Raji (cell line): ENCODE measurements around the gene OSTF1.

Experiments used
- POLR2A ChIP-seq: IDR thresholded peaks from 2 replicates; pipeline ENCODE4 v1.6.1; 2011; ENCODE audit warnings: low read depth, low read length, control low read depth; ENCODE audit not compliant: insufficient read depth

The OSTF1 gene

GRCh38 chr9:75130621-75131230 is 42.4 kb downstream of the OSTF1 start:
- TF ChIP-seq POLR2A: no peak

DNA sequence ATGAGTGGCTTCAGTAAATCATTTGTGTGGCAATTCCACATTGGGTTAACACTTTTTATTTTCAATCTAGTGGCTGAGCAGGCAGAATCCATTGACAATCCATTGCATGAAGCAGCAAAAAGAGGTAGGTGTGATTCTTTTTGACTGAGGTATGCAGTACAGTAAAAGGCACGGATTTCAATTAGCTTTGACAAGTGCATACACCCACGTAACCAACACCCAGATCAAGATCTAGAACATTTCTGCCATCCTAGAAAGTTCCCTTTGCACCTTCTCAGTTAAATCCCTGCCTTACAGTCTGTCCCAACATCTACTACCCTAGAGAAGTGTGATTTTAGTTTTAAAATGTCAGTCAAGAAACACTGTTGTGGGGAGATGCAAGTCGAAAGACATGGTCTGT is 43.4 kb downstream of the OSTF1 start:
- no peak for TF ChIP-seq POLR2A

DNA sequence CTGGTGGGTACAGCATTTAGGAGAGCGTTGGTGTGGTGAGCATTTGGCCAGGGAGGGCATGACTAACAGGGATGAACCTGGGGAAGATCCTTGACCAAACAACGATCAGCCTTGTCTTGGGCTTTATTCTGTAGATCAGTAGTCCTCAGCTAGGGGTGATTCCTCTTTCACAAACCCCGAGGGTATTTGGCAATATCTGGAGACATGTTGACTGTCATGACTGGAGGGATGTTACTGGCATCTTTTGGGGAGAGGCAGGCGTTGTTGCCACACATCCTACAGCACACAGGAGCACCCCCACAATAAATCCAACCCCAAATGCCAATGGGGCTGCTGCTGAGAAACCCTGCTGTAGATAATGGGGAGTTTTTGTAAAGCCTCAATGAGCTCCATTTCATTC is 43.9 kb downstream of the OSTF1 start:
- no peak for TF ChIP-seq POLR2A

DNA sequence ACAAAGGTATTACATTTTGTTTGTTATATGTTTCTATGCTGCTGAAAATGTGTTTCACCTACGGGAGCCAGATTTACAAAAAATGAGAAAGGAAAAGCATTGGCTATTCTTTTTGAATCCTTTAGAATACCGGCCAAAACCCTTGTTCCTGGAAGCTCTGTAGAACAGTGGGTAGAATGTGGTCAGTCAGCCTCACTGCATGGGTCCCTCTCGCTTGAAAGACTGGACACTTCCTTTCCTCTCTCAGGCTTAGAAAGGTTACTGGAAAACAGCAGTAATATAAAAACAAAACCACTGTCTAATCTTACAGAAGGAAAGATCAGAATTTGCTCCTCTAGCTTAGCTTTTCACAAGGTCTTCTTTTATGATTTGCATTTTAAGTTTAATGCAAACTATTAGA is 45.1 kb downstream of the OSTF1 start:
- no peak for TF ChIP-seq POLR2A

- no peak for TF ChIP-seq POLR2A
Observed at GRCh38 chr9:75134495-75134894, 46.2 kb downstream of the OSTF1 start.

GRCh38 chr9:75138260-75139040 is 50.1 kb downstream of the OSTF1 start:
- TF ChIP-seq POLR2A: no peak

- TF ChIP-seq POLR2A: no peak
Observed at GRCh38 chr9:75139201-75139600, 50.9 kb downstream of the OSTF1 start.

DNA sequence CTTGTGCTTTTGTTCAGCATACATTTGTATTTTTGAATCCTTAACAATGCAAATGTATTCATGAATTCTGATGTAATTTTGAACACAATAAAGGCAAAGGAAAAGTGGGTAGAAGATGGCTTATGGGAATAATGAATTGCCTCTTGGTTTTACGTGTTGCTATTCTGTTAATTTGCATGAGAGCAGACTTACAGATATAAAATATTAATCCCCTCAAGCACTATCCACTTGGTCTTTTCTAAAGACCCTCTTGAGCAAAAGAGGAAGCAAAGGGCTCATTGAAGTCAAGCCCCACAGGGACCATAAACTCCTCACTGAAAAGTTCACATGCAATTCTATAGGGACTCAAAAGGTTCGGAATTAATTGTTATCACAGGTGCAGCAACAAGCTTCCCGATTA is 51.9 kb downstream of the OSTF1 start:
- no peak for TF ChIP-seq POLR2A

DNA sequence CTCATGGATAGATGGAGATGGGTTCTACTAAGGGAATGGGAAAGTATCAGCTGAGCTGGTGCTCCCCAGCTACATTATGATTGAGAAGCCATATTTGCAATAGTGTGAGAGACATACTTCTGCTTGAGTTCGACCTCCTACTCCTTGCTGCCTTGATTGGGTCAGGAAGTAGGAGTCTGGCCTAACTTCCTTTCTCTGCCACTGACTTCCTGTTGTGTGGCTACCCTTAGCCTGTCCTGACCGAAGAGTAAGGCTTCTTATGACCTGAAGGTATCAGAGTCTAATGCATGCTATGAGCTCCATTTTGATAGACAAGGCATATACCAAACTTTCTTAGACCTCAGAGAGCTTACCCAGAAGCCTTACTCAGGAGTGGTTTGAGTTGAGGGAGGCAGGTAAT is 53.9 kb downstream of the OSTF1 start:
- no peak for TF ChIP-seq POLR2A

- no peak for TF ChIP-seq POLR2A
Observed at GRCh38 chr9:75146229-75146628, 57.9 kb downstream of the OSTF1 start.

DNA sequence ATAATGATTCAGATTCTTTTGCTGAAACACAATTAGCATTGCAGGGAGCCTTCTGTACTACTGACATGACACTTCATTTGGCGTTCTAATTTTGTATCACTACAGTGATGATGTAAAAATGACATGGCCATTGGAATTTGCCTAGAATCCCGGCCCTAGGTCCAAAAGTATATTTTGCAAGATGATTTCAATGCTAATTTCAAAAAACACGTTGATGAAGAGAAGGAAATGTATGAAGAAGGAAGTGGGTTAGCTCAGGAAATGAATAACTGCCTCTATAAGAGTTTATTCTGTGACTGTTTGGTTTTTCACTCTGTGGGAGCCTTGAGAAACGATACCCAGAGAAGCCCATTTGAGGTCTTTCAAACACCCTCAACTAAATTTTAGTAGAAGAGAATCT is 59.3 kb downstream of the OSTF1 start:
- no peak for TF ChIP-seq POLR2A

DNA sequence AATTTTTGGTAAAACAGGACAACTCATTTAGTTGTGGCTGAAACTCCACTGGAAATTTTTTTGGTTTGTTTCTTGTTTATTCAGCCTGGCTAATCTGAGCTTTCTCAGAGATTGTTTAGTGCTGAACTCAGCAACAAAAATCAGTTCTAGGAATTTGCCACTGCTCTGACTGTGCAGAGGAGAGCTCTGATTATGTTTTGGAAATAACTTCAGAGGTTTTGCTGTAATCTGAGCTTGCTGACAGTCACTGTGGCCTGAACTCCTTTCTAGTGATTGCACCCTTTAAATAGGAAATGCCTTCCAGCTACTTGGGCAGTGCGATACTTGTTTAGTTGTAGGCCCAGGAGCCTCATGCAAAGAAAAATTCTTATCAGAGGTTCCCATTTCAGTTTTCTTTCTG is 60.2 kb downstream of the OSTF1 start:
- TF ChIP-seq POLR2A: no peak

DNA sequence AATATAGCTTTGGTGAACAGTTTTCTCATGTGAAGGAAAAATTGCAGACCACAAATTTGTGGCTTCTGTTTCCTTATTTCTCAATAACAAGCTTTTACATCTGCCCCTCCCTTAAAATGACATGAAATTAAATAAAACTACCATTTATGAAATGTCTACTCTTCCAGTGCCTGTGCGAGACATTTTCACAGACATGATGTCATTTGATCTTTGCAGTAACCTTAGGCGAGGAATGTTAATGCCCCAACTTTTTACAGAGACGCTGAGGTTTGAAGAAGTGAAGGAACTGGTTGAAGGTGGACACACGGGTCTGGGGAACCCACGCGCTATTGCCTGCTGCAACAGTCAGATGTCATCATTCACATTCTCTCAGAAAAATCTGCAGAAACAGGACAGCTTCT is 61.5 kb downstream of the OSTF1 start:
- no peak for TF ChIP-seq POLR2A

GRCh38 chr9:75150512-75150911 is 62.2 kb downstream of the OSTF1 start:
- TF ChIP-seq POLR2A: no peak

- TF ChIP-seq POLR2A: no peak
Observed at GRCh38 chr9:75152416-75152815, 64.1 kb downstream of the OSTF1 start.

GRCh38 chr9:75156858-75157257 is 68.5 kb downstream of the OSTF1 start:
- TF ChIP-seq POLR2A: no peak

DNA sequence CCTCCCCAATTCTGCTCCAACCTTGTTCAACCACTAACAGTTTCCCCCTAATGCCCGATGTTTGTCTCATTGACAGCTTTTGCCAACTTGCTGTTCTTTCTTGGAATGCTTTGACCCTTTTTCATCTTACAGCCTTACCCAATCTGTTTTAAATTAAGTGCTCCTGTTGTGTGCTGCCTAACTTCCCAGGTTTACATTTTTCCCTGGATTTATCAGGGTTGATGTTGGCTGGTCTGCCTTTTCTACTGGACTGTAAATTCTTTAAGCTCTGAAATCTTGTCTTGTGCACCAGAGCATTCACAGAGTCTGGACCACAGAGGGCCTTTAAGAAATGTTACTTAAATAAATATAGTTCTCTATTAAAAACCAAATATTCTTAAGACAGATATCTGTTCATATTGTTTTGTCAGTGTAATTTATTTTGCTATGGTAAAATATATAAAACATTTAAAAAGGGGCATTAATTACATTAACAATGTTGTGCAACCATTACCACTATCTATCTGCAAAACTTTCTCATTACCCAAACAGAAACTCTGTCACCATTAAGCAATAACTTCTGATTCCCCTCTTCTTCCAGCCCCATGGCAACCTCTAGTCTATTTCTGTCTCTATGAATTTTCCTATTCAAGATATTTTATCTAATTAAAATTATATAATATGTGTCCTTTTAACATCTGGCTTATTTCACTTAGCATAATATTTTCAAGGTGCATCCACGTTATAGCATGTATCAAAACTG is 73.0 kb downstream of the OSTF1 start:
- no peak for TF ChIP-seq POLR2A

- TF ChIP-seq POLR2A: no peak
Observed at GRCh38 chr9:75163764-75164163, 75.5 kb downstream of the OSTF1 start.
